Measurements from ENCODE around the gene IFT43.

- TF ChIP-seq, protein P1, sequence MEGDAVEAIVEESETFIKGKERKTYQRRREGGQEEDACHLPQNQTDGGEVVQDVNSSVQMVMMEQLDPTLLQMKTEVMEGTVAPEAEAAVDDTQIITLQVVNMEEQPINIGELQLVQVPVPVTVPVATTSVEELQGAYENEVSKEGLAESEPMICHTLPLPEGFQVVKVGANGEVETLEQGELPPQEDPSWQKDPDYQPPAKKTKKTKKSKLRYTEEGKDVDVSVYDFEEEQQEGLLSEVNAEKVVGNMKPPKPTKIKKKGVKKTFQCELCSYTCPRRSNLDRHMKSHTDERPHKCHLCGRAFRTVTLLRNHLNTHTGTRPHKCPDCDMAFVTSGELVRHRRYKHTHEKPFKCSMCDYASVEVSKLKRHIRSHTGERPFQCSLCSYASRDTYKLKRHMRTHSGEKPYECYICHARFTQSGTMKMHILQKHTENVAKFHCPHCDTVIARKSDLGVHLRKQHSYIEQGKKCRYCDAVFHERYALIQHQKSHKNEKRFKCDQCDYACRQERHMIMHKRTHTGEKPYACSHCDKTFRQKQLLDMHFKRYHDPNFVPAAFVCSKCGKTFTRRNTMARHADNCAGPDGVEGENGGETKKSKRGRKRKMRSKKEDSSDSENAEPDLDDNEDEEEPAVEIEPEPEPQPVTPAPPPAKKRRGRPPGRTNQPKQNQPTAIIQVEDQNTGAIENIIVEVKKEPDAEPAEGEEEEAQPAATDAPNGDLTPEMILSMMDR (IDR thresholded peaks at IDR 0.05 in 2 of 3, conservative IDR thresholded peaks at IDR 0.05 in 1 of 3; ENCODE audit: borderline replicate concordance in 1 of 3, insufficient read depth in 1 of 3, low read depth in 2 of 3, low read length in 2 of 3) = no peak
- no peak for TF ChIP-seq EZH2 (IDR thresholded peaks at IDR 0.05)
- TF ChIP-seq, protein P2, sequence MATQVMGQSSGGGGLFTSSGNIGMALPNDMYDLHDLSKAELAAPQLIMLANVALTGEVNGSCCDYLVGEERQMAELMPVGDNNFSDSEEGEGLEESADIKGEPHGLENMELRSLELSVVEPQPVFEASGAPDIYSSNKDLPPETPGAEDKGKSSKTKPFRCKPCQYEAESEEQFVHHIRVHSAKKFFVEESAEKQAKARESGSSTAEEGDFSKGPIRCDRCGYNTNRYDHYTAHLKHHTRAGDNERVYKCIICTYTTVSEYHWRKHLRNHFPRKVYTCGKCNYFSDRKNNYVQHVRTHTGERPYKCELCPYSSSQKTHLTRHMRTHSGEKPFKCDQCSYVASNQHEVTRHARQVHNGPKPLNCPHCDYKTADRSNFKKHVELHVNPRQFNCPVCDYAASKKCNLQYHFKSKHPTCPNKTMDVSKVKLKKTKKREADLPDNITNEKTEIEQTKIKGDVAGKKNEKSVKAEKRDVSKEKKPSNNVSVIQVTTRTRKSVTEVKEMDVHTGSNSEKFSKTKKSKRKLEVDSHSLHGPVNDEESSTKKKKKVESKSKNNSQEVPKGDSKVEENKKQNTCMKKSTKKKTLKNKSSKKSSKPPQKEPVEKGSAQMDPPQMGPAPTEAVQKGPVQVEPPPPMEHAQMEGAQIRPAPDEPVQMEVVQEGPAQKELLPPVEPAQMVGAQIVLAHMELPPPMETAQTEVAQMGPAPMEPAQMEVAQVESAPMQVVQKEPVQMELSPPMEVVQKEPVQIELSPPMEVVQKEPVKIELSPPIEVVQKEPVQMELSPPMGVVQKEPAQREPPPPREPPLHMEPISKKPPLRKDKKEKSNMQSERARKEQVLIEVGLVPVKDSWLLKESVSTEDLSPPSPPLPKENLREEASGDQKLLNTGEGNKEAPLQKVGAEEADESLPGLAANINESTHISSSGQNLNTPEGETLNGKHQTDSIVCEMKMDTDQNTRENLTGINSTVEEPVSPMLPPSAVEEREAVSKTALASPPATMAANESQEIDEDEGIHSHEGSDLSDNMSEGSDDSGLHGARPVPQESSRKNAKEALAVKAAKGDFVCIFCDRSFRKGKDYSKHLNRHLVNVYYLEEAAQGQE (IDR thresholded peaks at IDR 0.05; ENCODE audit: low read depth) = no peak
- TF ChIP-seq ZNF274 (IDR thresholded peaks at IDR 0.05; ENCODE audit: low read depth, low read length) = no peak
- TF ChIP-seq EZH2phosphoT487 (IDR thresholded peaks at IDR 0.05; ENCODE audit: borderline replicate concordance) = no peak
- TF ChIP-seq POLR2A (IDR thresholded peaks at IDR 0.05; ENCODE audit: borderline replicate concordance, extremely low read depth, insufficient read depth, insufficient read length) = no peak
- TF ChIP-seq EGR1 (IDR thresholded peaks at IDR 0.05; ENCODE audit: low read depth) = no peak
- no peak for TF ChIP-seq MAX (IDR thresholded peaks at IDR 0.05)
- TF ChIP-seq SIN3A (IDR thresholded peaks at IDR 0.05; ENCODE audit: low read depth) = no peak
- no peak for TF ChIP-seq POLR2AphosphoS5 (IDR thresholded peaks at IDR 0.05; ENCODE audit: low read depth, low read length)
- no peak for TF ChIP-seq YY1 (IDR thresholded peaks at IDR 0.05; ENCODE audit: extremely low read depth, insufficient replicate concordance, low read depth, low read length)
- no peak for TF ChIP-seq ZFX (IDR thresholded peaks at IDR 0.05)
Observed at GRCh38 chr14:76011930-76012329, 26.4 kb downstream of the IFT43 start.

All from HCT116 (cell line).